NCI-H146 treated with DMSO at 0.1 percent for 48 hours (cell line): ENCODE measurements around the gene DAND5.

ENCODE experiments used
- DNase-seq: peaks from one replicate; lab custom pipeline; 2025; ENCODE audit not compliant: unreplicated experiment; lab: John Stamatoyannopoulos, UW

DAND5 gene

DNA sequence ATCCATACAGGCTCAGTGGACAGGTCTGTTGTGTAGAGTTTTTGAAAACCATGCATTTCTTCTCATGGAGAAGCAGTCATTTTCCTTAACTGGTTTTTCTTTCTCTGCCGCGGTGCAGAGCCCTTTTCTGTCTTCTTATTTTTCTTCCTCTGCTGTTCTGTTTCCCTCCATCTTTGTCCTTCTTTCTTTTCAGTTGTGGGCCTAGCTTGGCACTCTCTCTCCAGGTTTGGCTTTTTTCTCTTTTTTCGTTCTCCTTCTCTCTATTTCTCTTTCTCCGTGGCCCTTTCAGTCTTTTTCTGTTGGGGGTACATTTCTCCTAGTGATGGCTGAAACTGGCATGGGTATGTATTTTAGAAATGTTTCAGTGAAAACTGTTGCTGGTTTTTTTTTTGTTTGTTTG lies 50.0 kb downstream of the DAND5 start:
- DNase-seq = no peak

DNA sequence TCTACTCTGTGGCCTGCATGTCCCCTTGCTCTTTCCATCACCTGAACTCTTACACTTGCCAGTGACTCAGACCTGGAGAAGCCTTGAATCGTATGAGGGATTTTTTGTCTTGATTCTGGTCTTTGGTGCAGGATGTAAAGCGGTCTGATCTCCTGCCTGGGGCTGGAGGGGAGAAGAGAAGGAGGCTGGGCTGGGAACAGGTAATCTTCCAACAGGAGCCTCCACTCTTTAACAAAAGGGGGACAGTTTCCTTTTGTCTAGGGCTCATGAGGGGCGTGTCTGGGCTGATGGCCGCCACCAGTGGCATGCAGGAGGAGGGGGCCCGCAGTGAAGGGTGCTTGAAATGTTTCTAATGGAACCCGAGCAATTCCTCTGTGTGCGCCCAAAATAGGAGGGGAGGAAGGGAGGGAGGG lies 50.6 kb downstream of the DAND5 start:
- no peak for DNase-seq

DNA sequence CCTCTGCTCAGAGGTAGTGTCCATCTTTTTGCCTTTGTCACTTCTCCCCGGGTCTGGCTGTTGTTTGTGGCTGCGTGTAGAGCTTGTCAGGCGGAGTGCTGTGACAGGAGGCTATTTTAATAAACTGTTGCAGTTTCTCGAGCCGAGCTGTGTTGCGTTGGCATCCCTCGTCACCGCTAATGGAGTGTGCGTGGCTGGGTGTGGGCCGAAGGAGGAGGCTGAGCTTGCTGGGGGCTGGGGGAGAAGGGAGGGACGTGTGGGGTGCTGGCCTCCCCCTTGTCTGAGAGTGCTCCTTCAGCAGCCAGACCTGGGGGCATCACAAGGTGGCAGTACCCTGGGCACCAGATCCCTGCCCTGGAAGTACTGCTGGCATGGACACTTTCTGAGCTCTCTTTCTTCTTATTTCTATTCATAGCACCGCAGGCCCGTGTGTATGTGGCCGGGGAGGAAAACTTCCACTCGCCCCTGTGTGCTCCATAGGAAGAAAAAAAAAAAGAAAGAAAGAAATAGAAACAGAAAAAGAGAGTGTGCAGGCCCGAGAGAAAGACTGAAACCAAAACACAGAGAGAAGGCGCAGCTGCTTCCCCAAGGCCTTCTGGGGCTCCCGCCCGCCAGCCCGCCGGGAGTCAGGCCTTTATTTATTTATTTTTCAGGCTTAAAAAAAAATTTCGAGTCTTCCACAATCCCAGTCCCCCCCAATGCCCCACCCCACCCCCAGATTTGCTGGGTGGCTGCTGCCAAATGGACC lies 52.9 kb downstream of the DAND5 start:
- DNase-seq = no peak

DNA sequence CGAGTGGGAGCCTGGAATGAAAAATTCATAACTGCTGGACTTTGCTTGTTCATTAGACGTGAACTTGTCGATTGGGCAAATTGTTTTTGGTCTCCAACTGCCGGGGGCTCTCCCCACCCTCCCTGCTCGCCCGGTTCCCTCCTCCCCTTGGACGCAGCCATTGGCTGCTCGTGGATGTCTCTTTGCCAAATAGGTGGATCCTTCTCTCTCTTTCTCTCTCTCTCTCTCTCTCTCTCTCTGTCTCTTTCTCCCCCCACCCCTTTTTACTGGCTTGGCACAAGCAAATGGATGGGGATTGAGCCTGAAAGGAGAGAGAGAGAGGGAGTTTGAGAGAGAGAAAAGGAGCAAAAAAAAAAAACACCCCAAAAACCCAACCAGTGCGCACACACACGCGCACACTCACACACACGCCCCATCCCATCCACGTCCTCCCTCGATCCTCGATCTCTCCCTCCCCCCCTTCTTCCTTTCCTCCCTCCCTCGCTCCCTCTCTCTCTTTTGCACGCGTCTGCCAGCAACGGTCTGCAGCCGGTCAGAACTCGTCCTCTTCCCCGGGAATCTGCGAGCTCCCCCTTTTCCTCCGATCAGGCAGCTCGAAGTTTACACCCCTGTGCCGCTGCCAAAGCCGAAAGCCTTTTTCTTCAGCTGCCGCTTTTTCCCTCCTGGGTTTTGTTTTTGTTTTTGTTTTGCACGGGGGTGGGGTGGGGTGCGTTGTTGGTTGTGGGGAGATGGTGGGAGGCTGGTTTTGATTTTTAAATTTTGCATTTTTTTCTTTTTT lies 53.7 kb downstream of the DAND5 start:
- peak; percentile 16 for DNase-seq

DNA sequence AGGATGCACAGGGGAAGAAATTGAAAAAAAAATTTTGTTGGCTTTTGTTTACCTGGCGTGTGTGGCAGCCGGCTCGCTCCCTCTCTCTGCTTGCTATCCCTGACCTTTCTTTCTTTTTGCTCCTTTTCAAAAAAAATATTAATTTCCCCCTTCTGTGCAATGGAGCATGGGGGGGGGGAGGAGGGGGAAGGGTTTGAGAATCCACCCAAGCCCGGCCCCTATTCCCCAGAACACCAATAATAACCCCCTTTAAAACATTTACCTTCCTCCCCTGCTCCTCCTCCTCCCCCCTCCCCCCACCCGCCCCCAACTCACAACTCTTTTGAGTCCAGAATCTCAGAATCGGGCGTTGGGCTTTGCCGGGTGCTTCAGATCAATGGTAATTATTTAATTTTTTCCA lies 54.3 kb downstream of the DAND5 start:
- no peak for DNase-seq
